OCI-LY7 (cell line): ENCODE measurements around the gene MYCL. TPM values are rescaled to one million over a fixed set of nuclear protein-coding genes. Genes with fewer than 3 reads are reported as not detected.
A peak's percentile ranks its signal among the peaks of the same experiment; 100 is the strongest.

Source experiments
- BruUV-seq: library from RNA; stranded (reverse); fragments of 400-500 nt; replicated peaks from 2 replicates; lab custom pipeline; 2021; lab: Mats Ljungman, UMichigan
- CTCF ChIA-PET: fragments of 300-600 bp; sonication (Branson Sonifier 250); formaldehyde crosslinking; loops from one replicate; lab custom pipeline; 2022; ENCODE audit warnings: antibody characterized with exemption; ENCODE audit not compliant: unreplicated experiment; lab: Charles Lee
- POLR2A ChIA-PET: fragments of 300-600 bp; sonication (Branson Sonifier 250); formaldehyde crosslinking; loops from one replicate; lab custom pipeline; 2022; ENCODE audit warnings: antibody characterized with exemption; lab: Charles Lee
- DNase-seq: peaks from one replicate; pipeline ENCODE4 v3.0.0-alpha.2; 2015; ENCODE audit warnings: low spot score
- H2AFZ ChIP-seq: fragments of 200-600 bp; sonication (generic), shearing (Covaris generic); 2 replicates; pipeline ENCODE4 v1.6.1; 2014; ENCODE audit warnings: mild to moderate bottlenecking, antibody characterized with exemption, low read length, moderate library complexity
- H3K27ac ChIP-seq: fragments of 200-600 bp; sonication (generic); 2 replicates; pipeline ENCODE4 v1.5.1; 2014; ENCODE audit warnings: mixed run types, low read depth, mild to moderate bottlenecking, moderate library complexity, low read length, inconsistent platforms; ENCODE audit not compliant: poor library complexity, severe bottlenecking
- H3K36me3 ChIP-seq: fragments of 200-600 bp; sonication (generic); 2 replicates; pipeline ENCODE4 v1.6.1; 2014; ENCODE audit warnings: mild to moderate bottlenecking, antibody characterized with exemption, low read length, moderate library complexity, mixed read lengths; ENCODE audit not compliant: insufficient read depth
- H3K4me1 ChIP-seq: fragments of 200-600 bp; sonication (generic); 2 replicates; pipeline ENCODE4 v1.5.1; 2014; ENCODE audit warnings: mild to moderate bottlenecking, low read length; ENCODE audit not compliant: insufficient read depth, poor library complexity, severe bottlenecking
- H3K4me2 ChIP-seq: fragments of 200-600 bp; sonication (generic); 2 replicates; pipeline ENCODE4 v1.6.1; 2014; ENCODE audit warnings: mild to moderate bottlenecking, low read length
- H3K4me3 ChIP-seq: fragments of 200-600 bp; sonication (generic); 2 replicates; pipeline ENCODE4 v1.5.1; 2014; ENCODE audit warnings: mild to moderate bottlenecking, low read depth, low read length; ENCODE audit not compliant: poor library complexity, severe bottlenecking
- H3K79me2 ChIP-seq: fragments of 200-600 bp; sonication (generic); 2 replicates; pipeline ENCODE4 v1.6.1; 2016; ENCODE audit warnings: low read depth, mild to moderate bottlenecking, low read length, moderate library complexity, mixed read lengths; ENCODE audit not compliant: insufficient read depth
- H3K9me2 ChIP-seq: fragments of 200-600 bp; sonication (generic); 2 replicates; pipeline ENCODE4 v1.6.1; 2016; ENCODE audit warnings: mild to moderate bottlenecking, low read length, mixed read lengths; ENCODE audit not compliant: insufficient read depth
- H3K9me3 ChIP-seq: fragments of 200-600 bp; sonication (generic); 2 replicates; pipeline ENCODE4 v1.6.1; 2014; ENCODE audit warnings: mild to moderate bottlenecking, mixed run types, low read length, mixed read lengths
- H4K20me1 ChIP-seq: fragments of 200-600 bp; sonication (generic); 2 replicates; pipeline ENCODE4 v1.6.1; 2014; ENCODE audit warnings: mild to moderate bottlenecking, antibody characterized with exemption, low read length, moderate library complexity, mixed read lengths; ENCODE audit not compliant: insufficient read depth
- CTCF ChIP-seq: fragments of 200-600 bp; sonication (generic); conservative IDR thresholded peaks from 2 replicates; pipeline ENCODE4 v1.5.1; 2014; ENCODE audit warnings: mild to moderate bottlenecking, antibody characterized with exemption, low read length, moderate library complexity, mixed read lengths
- EZH2phosphoT487 ChIP-seq: fragments of 200-600 bp; sonication (generic); IDR thresholded peaks from 2 replicates; pipeline ENCODE4 v1.6.1; 2018; ENCODE audit warnings: low read depth, borderline replicate concordance, mild to moderate bottlenecking, mixed run types, antibody characterized with exemption, low read length, moderate library complexity, mixed read lengths
- intact Hi-C: fragments of 100-400 bp; cut with micrococcal nuclease; formaldehyde crosslinking; loops from one replicate; pipeline ENCODE4 v1.10.0; 2022; ENCODE audit not compliant: unreplicated experiment
- total RNA-seq, 2 experiments: library from RNA; depleted of rRNA in 1 of 2; stranded (reverse); fragments of >200 nt in 1 of 2; shearing (Covaris generic) in 1 of 2; gene quantifications; 2 replicates each; pipeline ENCODE4 v1.2.3, GENCODE V29; 2014 to 2022

Gene MYCL
- total RNA-seq, 2 experiments from 2014 or later: 0.41 to 1.0 TPM

- TF ChIP-seq CTCF: no peak
- TF ChIP-seq EZH2phosphoT487: no peak
- H3K9me3 ChIP-seq: no peaks in the 10 kb centered on the region
- BruUV-seq: no TSS peak
- ChIA-PET POLR2A (no interaction called here), CTCF (no interaction called here)
- no peaks in the 10 kb centered on the region for H4K20me1 ChIP-seq
- H3K4me3 ChIP-seq: no peak overlapping the region
- no peak overlapping the region for H2AFZ ChIP-seq
- H3K4me1 ChIP-seq: peaks cover 7% of the 10 kb centered on the region
- no peak overlapping the region for H3K4me2 ChIP-seq
- H3K27ac ChIP-seq: no peak overlapping the region
- DNase-seq: peak; percentile 31
- H3K79me2 ChIP-seq: no peaks in the 10 kb centered on the region
- H3K9me2 ChIP-seq: no peaks in the 10 kb centered on the region
- H3K36me3 ChIP-seq: no peaks in the 10 kb centered on the region
- intact Hi-C loops: no loop called here
These were observed 2.8 kb downstream of the MYCL start for GRCh38 chr1:39898648-39899603.

GRCh38 chr1:39898191-39898590 is 3.5 kb downstream of the MYCL start:
- CTCF ChIA-PET: no interaction called here
- H3K36me3 ChIP-seq: no peaks in the 10 kb centered on the region
- DNase-seq: no peak
- no peaks in the 10 kb centered on the region for H4K20me1 ChIP-seq
- POLR2A ChIA-PET: no interaction called here
- BruUV-seq: no TSS peak
- H3K9me2 ChIP-seq: no peaks in the 10 kb centered on the region
- TF ChIP-seq EZH2phosphoT487 (no peak), CTCF (no peak)
- H3K27ac ChIP-seq: no peak overlapping the region
- no peak overlapping the region for H2AFZ ChIP-seq
- intact Hi-C loops: no loop called here
- no peak overlapping the region for H3K4me3 ChIP-seq
- no peaks in the 10 kb centered on the region for H3K79me2 ChIP-seq
- no peaks in the 10 kb centered on the region for H3K9me3 ChIP-seq
- H3K4me1 ChIP-seq: peaks cover 9% of the 10 kb centered on the region
- no peak overlapping the region for H3K4me2 ChIP-seq
